KG1 (cell line): ENCODE measurements around the gene AKIRIN2.
"Not testable (repeated sequence)": the region's sequence is repeated elsewhere in the genome, so short reads cannot be mapped to it uniquely, and the experiment has no call there.

Source experiments
- DNase-seq: peaks from one replicate; lab custom pipeline; 2025; lab: John Stamatoyannopoulos, UW

AKIRIN2 gene

GRCh38 chr6:87687893-87688292 is 14.1 kb downstream of the AKIRIN2 start:
- DNase-seq, result not testable (repeated sequence)

GRCh38 chr6:87687296-87687695 is 14.7 kb downstream of the AKIRIN2 start:
- no peak for DNase-seq

- DNase-seq, result not testable (repeated sequence)
Measured at GRCh38 chr6:87686636-87687205, 15.3 kb downstream of the AKIRIN2 start.

DNA sequence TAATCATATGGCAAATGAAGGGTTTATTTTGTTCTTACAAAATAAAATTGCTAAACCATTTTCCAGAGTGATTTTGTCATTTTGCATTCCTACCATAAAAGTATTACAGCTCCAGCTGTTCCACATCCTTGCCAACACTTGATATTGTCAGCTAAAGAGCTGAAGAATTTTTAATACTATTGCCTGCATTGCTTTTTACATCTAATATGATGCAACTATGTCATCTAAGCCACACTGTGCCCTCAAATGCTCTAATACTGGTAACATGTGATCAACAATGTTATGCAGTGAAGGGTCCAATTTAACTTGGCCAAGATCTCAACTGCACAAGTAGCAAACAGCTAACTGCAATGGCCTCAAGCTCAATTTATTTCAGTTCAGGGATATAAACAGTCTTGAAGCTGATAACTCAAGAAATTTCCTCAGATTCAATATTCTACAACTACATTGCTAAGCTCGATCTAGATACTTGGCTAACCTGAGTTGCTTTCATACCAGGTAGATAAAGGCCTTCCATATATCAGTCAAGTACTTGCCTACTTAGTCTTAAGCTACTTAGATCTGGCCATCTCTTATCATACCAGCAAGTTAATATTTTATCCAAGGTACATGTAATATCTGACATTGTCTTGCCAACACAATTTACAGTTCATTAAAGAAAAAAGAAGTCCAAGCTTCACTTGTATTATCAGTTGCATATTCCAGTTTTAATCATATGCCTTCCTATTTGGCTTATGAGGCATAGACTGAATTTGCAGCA is 17.0 kb downstream of the AKIRIN2 start:
- DNase-seq, result no peak

- DNase-seq, result no peak
Measured at GRCh38 chr6:87683890-87684289, 18.1 kb downstream of the AKIRIN2 start.

- no peak for DNase-seq
Measured at GRCh38 chr6:87682310-87682709, 19.7 kb downstream of the AKIRIN2 start.

GRCh38 chr6:87675004-87675681 is 26.9 kb downstream of the AKIRIN2 start:
- DNase-seq, result no peak

- no peak for DNase-seq
Measured at GRCh38 chr6:87674290-87674689, 27.7 kb downstream of the AKIRIN2 start.

- DNase-seq, result no peak
Measured at GRCh38 chr6:87673237-87673636, 28.8 kb downstream of the AKIRIN2 start.

- DNase-seq, result no peak
Measured at GRCh38 chr6:87672641-87673040, 29.4 kb downstream of the AKIRIN2 start.

GRCh38 chr6:87671555-87672029 is 30.4 kb downstream of the AKIRIN2 start:
- no peak for DNase-seq

DNA sequence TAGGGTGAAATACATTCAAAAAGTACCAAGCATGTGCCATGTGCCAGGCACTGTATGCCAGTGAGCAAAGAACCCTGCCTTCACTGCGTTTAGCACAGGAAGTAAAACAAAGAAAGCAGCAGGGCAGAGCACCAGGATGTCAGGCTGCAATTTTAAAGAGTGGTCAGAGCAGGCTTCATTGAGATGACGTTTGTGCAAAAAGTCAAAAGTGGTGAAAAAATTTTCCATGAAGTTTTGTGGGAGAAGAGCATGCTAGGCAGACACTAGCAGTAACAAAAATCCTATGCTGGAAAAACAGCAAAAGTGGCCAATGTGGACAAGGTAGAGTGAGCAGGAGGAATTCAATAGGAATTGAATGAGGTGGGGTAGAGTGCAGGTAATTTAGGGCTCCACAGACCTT is 31.3 kb downstream of the AKIRIN2 start:
- DNase-seq, result no peak

- DNase-seq, result no peak
Measured at GRCh38 chr6:87669051-87669450, 33.0 kb downstream of the AKIRIN2 start.

DNA sequence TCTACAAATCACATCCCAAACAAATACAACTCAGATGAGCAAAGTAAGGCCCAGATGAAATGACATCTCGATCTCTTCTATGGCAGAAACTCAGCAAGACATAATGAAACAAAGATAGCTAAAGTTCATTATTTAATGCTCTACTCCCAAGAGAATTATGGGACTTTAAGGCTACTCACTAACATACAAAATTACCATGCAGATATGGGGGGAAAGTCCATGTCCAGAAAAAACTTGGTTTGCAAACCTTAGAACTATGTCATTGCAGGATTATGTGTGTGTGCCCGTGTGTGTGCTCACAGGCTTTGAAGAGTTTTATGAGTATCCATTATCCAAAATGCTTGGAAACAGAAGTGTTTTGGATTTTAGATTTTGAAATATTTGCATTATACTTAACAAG is 34.0 kb downstream of the AKIRIN2 start:
- no peak for DNase-seq

GRCh38 chr6:87667032-87667431 is 35.0 kb downstream of the AKIRIN2 start:
- no peak for DNase-seq

GRCh38 chr6:87664921-87665485 is 37.0 kb downstream of the AKIRIN2 start:
- DNase-seq, result no peak

- DNase-seq, result no peak
Measured at GRCh38 chr6:87663434-87663833, 38.6 kb downstream of the AKIRIN2 start.

- no peak for DNase-seq
Measured at GRCh38 chr6:87661503-87661902, 40.5 kb downstream of the AKIRIN2 start.

DNA sequence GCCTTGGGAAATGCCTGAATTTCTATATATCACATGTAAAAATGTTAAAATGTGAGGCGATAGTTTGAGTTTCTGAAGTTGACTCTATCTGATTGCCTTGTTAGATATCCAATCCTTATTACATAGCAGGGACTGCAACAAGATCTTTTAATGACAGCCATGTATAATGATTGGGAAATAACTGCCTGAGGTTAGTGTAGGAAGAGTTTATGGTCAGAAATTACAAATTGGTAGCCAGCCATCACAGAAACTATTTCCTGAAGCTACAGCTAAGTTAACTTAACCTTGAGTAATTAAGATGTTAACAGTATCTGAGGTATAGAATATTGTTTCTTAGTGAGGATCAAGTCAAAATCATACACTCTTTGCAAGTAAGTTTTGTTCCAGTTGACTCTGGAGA is 41.0 kb downstream of the AKIRIN2 start:
- no peak for DNase-seq

- no peak for DNase-seq
Measured at GRCh38 chr6:87660226-87660911, 41.7 kb downstream of the AKIRIN2 start.

DNA sequence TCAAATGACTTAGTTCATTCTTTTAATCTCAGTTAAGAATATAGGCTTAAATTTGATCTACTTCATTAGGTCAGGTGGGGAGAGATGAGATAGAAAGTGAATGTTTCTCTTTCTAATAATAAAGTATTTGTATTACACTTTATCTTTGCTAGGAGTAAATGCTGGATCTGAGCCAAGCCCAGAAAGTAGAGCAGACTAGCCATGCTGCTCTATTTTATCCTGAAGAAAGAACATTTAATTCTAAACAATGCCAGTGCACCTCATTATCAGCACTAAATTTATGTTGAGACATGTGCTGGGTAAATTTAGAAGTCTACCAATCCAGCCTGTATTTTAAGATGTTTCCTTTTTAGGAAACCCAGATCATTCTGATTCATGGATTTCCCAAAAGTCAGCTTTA is 43.5 kb downstream of the AKIRIN2 start:
- no peak for DNase-seq

GRCh38 chr6:87656857-87657256 is 45.2 kb downstream of the AKIRIN2 start:
- no peak for DNase-seq
